ENCODE results near the gene TSN. TPM values are rescaled to one million over a fixed set of nuclear protein-coding genes. Genes with fewer than 3 reads are reported as not detected.
"Not testable (repeated sequence)": the region's sequence is repeated elsewhere in the genome, so short reads cannot be mapped to it uniquely, and the experiment has no call there.

TSN gene
- total RNA-seq: 50.1 TPM
- long read RNA-seq, transcript TSN-201 (6 exons, 3,420 nt): major isoform, 132 of 144 reads
- long read RNA-seq, partial matches to known transcripts: 3 of 144 reads
- long read RNA-seq, other reads (novel, unspliced or antisense): 5 of 144 reads

GRCh38 chr2:121755237-121756111, at the start of gene TSN:
TSN (plus strand) TSS chr2:121755651; CDS start chr2:121755780, 129 bp downstream.
- DNase-seq (ENCODE audit: low spot score): peak; percentile 98

GRCh38 chr2:121705958-121706357, 49.5 kb upstream of the TSN start:
- DNase-seq (ENCODE audit: low spot score): peak; percentile 14

- no peak for DNase-seq (ENCODE audit: low spot score)
These were observed 48.0 kb upstream of the TSN start for GRCh38 chr2:121707344-121707919.

GRCh38 chr2:121707920-121708361, 47.5 kb upstream of the TSN start:
- DNase-seq (ENCODE audit: low spot score): peak; percentile 49

- DNase-seq (ENCODE audit: low spot score): peak; percentile 18
These were observed 45.5 kb upstream of the TSN start for GRCh38 chr2:121709776-121710469.

- peak; percentile 35 for DNase-seq (ENCODE audit: low spot score)
These were observed 44.8 kb upstream of the TSN start for GRCh38 chr2:121710470-121711170.

- not testable (repeated sequence) for DNase-seq (ENCODE audit: low spot score)
These were observed 44.0 kb upstream of the TSN start for GRCh38 chr2:121711481-121711880.

- no peak for DNase-seq (ENCODE audit: low spot score)
These were observed 39.3 kb upstream of the TSN start for GRCh38 chr2:121716126-121716525.

- DNase-seq (ENCODE audit: low spot score): no peak
These were observed 37.9 kb upstream of the TSN start for GRCh38 chr2:121717529-121717928.

GRCh38 chr2:121721926-121722325, 33.5 kb upstream of the TSN start:
- no peak for DNase-seq (ENCODE audit: low spot score)

GRCh38 chr2:121722479-121722878, 33.0 kb upstream of the TSN start:
- peak; percentile 2 for DNase-seq (ENCODE audit: low spot score)

GRCh38 chr2:121723316-121723715, 32.1 kb upstream of the TSN start:
- DNase-seq (ENCODE audit: low spot score): peak; percentile 4

- no peak for DNase-seq (ENCODE audit: low spot score)
These were observed 28.1 kb upstream of the TSN start for GRCh38 chr2:121727332-121727731.

GRCh38 chr2:121727950-121728349, 27.5 kb upstream of the TSN start:
- DNase-seq (ENCODE audit: low spot score): no peak

- DNase-seq (ENCODE audit: low spot score): no peak
These were observed 24.1 kb upstream of the TSN start for GRCh38 chr2:121731366-121731765.

- DNase-seq (ENCODE audit: low spot score): not testable (repeated sequence)
These were observed 20.9 kb upstream of the TSN start for GRCh38 chr2:121734544-121734943.

GRCh38 chr2:121735518-121736074, 19.9 kb upstream of the TSN start:
- DNase-seq (ENCODE audit: low spot score): no peak

- DNase-seq (ENCODE audit: low spot score): no peak
These were observed 19.4 kb upstream of the TSN start for GRCh38 chr2:121736140-121736461.

- DNase-seq (ENCODE audit: low spot score): peak; percentile 100
These were observed 18.8 kb upstream of the TSN start, which contains the start of gene NIFK for GRCh38 chr2:121736462-121737336. NIFK (minus strand) TSS chr2:121736875; CDS start chr2:121736850, 25 bp downstream.

GRCh38 chr2:121740973-121741372, 14.5 kb upstream of the TSN start:
- DNase-seq (ENCODE audit: low spot score): no peak

Data from mesenteric fat pad (tissue), 1 donor.